UCSD-AML1 (cell line): ENCODE results near the gene VRK1.
A peak's percentile ranks its signal among the peaks of the same experiment; 100 is the strongest.
"Not testable (repeated sequence)": the region's sequence is repeated elsewhere in the genome, so short reads cannot be mapped to it uniquely, and the experiment has no call there.

ENCODE experiments used
- DNase-seq: peaks from one replicate; lab custom pipeline; 2025; ENCODE audit not compliant: unreplicated experiment; lab: John Stamatoyannopoulos, UW

VRK1 gene

DNA sequence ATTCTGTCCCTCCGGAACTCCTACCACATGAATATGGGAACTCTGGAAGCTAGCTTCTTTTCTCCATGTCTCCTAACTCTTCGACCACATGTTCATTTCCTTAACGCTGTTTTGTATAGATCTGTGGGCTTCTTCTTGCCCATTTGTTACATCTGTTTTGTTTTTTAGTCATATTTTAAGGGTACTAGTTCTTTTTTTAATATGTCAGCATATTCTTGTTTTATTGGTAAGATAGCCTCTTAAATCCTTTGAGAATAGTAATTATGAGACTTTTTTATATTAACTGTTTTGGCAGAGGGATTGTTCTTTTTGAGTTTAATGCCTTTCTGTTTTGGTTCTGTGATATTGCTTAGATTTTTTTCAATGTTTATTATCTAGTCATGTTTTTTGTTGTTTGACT, 70.5 kb downstream of the VRK1 start:
- no peak for DNase-seq

DNA sequence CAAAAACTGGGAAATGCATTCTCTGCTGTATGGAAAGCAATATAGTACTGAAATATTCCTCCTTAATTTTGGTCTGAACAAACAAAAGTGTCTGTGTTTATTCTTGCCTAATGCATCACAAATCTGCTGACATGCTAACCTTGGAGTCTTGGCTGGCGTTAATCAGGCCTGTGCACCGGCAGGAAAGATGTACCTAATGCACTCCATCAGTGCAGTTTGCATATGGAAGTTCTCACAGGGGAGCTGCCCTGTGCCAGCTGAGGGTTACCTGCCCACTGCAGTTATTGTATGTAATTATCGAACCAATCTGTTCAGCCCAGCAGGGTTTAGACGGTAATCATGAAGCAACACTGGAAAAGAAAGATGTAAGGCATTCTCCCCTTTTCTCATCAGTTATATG, 76.9 kb downstream of the VRK1 start:
- DNase-seq: no peak

DNA sequence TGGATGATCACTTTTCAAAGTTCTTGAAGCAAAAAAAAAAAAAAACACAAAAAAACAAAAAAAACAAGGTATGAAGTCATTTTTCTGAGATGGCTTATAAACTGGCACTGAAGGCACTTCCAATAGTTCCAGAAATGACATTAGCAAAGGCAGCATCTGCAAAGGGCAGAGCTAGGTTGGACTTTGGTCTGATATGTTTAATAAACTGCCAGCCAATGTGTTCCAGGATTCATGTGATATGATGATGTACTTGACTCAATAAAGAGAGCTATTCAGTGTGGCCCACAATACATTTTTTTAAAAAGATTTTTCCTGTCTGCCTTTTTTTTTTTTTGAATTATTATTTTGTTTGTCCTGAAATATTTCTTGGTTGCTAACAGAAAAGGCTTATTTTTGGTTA, 79.6 kb downstream of the VRK1 start:
- no peak for DNase-seq

DNA sequence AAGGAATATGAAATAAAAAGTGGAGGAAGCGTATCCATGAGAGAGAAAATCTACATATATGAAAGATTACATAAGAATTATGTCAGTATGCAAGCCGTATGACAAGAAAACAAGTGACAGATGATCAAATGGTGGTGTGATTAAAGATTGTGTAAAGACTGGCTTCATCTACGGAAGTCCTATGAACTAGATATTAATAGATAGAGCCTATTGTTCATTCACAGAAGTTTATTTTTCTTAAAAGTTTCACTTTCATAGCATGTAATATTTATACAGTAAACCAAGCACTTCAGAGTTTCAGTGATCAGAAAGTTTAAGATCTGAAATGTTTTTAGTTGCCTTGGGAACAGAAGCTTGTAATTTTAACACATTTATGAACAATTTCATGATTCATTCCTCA, 84.5 kb downstream of the VRK1 start:
- no peak for DNase-seq

DNA sequence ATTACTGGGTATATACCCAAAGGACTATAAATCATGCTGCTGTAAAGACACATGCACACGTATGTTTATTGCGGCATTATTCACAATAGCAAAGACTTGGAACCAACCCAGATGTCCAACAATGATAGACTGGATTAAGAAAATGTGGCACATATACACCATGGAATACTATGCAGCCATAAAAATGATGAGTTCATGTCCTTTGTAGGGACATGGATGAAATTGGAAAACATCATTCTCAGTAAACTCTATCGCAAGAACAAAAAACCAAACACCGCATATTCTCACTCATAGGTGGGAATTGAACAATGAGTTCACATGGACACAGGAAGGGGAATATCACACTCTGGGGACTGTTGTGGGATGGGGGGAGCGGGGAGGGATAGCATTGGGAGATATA, 86.8 kb downstream of the VRK1 start:
- not testable (repeated sequence) for DNase-seq

DNA sequence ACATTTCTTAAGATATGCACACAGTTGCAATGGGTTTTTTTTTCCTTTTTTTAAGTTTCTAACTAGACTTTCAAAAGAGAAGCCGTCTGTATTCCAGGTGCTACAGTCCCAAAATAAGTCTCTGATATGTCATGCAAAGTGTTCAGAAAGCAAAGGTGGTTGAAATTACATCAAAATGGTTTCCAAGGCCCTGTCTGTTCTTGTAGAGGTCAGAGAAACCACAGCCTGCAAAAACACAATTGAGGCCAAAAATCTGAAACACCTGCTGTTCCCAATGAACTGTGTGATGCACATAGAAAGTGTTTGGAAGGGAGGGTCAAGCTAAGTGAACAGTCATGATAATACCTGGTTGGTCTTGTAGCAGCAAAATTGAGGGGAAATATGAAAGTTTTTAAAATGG, 91.0 kb downstream of the VRK1 start:
- DNase-seq: no peak

DNA sequence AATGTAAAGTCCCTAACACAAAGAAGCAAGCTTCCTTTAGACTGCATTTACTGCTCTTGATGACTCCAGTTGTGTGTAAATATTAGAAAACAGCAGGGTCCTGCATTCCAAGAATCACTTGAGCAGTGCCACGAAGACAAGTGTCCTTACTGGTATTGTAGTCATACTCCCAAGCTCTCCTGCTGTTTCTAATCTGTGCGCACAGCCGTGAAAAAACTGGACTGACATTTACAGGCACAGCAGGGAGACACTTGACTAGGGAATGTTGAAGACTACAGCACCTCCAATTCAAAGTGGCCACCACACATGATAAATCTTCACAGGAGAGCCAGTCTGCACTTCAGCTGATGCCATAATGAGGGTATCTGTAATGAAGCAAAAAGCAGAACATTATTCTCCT, 91.4 kb downstream of the VRK1 start:
- no peak for DNase-seq

DNA sequence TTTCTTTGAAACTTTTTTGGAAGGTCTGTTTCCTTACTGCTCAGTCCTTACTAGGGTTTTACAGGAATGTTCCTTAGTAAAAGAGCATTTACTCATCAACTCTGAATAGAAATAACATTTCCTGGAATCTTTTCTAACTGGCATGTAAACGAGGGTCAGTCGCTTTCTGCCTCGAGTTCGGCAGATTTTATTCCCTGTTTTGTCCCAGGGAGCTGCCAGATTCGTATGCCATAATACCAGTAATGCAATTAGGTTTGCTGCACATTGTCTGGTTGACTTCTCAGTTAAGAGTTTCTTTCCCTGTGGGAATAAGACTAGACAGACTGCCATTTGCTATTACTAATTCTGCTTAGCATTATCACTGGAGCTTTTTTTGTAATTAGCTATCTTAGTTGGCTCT, 91.9 kb downstream of the VRK1 start:
- DNase-seq: no peak

DNA sequence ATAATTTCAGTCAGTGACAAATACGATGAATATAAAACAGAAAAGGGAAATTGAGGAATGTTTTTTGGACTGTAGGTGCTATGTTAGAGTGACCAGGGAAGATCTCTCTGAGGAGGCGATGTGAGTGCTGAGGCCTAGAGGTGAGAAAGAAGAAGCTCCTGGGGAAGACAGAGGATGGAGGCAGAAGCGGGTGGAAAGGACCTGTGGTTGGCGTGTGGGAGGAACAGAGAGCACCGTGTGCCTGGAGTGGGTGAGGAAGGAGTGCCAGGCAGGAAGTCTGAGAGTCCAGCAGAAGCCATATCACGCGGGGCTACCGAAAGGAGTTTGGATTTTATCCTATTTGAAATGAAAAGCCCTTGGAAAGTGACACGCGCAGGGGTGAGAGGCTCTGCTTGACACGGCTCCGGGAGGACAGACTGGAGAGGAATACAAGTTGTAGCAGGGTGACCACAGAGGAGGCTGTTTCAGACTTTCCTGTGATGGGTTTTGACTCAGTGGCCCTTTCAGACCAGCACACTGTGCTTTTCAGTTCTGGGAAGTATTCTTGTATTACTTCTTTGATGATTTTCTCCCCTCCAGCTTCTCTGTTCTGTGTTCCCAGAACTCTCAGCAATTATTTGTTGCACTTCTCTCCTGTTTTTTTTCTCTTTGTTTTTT, 96.9 kb downstream of the VRK1 start:
- no peak for DNase-seq

DNA sequence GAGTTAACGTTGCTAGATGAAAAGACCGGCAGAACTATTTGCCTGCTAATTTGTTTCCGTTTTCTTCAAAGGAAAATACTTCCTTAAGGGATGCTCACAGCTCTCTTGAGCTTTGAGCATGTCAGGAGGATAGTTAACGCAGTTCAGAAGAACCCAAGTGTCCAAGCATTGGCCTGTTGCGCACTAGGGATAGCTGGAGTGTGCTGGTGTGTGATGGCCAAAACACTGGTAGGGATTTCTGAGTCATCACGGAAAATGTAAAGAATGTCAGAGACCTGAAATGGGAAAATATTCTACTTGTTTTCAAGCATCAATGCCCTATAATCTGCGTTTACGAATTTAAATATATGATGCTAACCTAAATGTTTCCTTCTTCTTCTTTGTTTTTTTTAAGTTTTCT, 97.8 kb downstream of the VRK1 start:
- no peak for DNase-seq

DNA sequence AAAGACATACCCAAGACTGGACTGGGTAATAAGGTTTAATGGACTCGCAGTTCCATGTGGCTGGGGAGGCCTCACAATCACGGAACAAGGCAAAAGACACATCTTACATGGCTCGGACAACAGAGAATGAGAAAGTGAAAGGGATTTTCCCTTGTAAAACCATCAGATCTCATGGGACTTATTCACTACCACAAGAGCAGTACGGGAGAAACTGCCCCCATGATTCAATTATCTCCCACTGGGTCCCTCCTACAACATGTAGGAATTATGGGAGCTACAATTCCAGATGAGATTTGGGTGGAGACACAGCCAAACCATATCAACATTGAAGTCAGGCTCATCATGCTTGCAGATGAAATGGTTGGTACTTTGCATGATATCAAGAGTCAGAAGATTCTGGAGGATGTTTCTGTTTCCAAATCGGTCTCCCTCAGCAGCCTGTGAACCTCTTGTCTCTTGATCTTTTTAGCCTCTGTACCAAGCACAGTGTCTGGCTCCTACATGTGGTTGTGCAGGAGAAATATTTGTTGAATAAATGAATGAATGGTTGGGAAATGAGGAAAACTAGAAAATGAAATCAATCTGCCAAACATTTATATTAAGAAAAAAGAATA, 98.6 kb downstream of the VRK1 start:
- no peak for DNase-seq

DNA sequence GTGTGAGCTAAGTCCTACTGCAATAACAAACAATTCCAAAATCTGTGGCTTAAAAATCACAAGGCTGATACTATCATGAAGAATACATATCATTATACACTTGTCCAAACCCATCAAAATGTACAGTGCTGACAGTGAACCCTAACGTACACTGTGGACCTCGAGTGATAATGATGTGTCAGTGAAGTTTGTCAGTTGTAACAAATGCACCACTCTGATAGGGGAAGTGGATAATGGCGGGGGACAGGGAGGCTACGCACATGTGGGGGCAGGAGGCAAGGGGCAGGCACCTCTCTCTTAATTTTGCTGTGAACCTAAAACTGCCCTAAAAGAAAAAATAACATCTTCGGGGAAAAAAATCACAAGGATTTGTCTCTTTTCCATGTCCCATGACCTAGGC, 100.0 kb downstream of the VRK1 start:
- DNase-seq: no peak

DNA sequence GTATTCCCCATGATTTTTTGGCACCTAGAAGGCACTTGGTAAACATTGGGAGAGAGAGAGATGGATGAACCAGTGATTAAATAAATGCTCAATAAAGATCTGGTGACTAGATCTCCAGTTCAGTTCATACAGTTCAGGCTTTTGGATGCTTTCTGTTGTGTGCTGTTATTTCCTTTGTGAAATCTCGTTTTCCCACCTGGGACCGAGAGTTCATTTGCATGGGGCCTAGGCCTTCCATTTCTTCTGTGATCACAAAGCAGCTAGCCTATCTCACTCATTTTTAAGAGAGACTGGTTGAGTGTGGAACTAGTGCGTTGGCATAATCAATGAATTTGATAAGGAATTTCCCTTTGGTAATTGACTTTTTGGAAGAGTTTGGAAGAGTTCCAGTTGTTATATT, 104.0 kb downstream of the VRK1 start:
- DNase-seq: no peak

DNA sequence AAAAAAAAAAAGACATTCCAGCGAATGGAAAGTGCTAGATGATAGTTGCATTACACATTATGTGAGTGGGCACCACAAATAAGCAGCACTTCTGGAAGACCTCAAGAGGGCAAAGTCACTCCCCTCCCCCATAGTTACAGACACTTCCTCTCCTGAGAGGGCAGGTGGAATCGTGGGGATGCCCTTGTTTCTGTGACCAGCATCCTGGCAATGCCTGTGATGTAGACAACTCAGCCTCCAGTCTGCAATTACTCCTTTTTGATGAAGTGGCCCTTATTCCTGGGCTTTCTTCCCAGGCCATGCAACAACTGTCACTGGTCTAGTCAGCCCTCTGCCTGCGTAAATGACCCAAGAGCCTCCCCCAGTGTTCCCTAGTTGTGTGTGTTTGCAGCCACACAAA, 104.8 kb downstream of the VRK1 start:
- no peak for DNase-seq

DNA sequence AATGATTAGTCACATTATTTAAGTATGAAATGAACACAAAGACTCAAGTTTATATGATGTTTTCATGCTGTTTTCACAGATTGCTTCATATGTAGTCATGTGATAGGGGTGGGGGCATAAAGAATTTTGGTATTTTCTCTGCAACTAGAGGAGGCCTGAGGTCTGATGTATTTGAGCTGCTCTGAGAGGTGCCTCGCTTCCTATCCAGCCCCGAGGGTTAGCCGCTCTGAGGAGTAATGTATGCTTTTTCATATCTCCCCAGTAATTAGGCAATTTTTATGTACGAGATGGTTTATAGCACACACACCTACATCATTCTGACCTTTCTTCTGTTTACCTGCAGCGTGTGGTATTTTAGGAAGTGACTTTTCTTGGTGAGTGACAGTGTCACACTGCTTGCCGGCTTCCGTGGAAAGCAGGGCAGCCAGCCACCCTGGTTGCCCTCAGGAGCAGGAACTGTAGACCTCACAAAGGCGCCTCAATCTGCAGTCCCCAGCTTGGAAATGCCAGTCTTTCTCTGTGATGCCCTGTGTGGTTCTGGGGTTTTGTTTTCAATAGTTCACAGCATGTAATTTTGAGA, 106.4 kb downstream of the VRK1 start:
- no peak for DNase-seq

DNA sequence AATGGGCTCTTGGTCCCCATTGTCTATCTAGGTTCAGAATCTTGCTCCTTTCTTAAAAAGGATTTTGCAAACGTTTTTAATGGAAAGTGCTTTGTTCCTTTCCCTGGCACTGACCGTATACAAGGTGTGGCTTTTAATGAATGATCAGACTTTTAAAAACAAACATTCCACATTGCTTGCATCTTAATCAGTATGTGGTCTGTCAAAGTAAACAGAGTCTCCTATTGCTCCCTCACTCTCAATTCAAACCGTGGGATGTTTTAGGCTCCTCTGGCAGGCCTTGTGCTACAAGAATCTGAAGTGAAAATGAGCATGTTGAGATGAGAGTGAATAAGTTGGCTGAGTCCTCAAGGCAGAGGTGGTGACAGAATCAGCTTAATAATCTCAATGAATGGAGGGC, 107.0 kb downstream of the VRK1 start:
- no peak for DNase-seq

DNA sequence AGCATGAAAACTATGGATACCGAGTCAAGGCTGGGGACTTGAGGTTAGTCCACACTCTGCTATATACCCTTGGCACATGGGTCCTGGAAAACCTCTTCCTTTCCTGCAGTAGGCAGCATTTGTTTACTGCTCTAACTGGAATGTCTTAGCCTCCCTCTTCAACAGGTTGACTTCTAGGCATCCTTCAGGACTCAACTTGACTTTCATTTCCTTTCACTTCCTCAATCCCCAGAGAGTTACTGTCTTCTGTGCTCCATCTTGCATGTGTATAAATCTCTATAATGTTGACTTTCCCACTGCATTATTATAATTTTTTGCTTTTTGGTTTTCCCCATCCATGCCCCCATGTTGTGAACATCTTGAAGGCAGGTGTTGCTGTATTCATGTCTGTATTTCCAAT, 107.9 kb downstream of the VRK1 start:
- DNase-seq: no peak

DNA sequence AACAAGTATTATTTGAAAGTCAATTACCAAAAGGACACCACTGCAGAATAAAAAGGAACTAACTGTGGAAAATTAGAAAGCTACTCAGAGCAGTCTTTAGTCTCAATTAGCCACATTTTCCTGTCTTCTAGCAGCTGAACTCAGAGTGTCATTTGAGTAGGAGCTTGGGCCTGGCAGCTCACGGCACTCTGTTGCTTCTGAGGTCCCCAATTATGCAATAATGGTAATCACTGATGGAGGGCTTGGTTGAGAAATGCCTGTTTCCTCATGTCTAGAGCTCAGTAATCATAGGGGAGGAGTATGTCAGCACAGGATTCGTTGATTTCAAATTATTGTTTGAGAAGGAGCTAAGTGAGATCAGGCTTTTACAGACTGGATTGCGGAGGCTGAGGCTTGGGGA, 108.6 kb downstream of the VRK1 start:
- no peak for DNase-seq

DNA sequence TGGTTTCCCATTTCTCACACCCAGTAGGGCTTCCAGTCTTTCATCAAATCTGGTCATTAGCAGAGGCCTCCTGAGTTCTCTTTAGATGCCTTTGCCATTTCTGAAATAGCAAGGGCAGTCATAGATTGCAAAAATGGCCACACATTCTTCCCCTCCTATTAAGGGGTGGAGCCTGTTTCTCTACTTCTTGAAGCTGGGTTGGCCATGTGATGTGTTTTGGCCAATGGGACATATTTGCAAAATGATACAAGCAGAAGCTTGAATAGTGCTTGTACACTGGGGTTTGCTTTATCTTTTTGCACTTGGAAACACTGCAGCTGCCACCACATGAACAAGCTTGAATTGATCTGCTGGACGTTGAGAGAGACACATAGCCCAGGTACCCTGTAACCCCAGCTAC, 109.3 kb downstream of the VRK1 start:
- DNase-seq: no peak

DNA sequence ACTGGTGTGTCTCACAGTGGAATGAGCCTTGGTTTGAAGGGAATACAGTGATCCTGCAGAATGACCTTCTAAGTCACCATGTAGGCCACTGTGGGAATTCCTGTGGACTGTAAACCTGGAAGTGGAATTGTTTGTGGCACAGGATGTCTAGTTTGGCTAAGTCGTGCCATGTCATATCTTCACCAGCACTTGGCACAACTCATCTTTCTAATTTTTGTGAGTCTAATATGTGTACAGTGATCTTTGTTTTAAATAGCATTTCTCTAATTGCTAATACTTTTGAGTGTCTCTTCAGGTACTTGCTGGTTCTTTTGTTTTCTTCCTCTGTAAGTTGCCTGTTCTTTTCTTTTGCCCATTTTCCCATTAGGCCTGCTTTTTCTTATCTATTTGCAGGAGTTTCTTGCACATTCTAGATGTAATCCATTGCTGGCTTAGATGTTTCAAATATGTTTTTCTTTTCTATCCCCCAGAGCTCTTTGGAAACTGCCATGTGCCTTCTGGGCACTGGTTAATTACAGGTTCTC, 112.7 kb downstream of the VRK1 start:
- no peak for DNase-seq

DNA sequence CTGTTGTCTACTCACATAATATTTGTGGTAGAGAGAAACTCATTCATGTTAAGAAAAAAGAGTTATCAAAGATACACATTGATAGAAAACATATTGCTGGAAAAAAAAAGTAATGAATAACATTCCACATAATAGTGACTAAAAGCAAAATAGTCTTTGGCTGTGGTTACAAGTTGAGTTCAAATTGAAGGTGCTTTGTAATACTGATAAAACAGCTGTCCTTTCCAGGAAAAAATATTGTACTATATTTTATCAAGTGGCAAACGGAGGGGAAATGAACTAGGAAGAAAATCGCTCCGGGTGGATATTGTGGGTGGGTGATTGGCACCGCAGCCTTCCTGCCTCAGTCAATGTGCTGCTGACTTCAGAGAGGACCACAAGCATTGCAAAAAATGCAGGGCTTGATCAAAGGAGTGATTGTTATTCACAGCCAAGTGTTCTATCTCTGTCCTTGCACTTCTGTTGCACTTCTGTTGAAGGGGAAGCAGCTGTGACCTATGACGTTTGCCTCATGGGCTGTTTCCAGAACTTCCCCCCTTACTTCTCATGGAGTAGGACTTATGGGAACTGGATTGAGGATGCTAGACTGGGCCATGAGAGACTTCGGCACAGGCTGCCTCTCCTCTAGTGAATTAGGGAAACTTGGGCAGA, 114.4 kb downstream of the VRK1 start:
- DNase-seq: peak; percentile 55

DNA sequence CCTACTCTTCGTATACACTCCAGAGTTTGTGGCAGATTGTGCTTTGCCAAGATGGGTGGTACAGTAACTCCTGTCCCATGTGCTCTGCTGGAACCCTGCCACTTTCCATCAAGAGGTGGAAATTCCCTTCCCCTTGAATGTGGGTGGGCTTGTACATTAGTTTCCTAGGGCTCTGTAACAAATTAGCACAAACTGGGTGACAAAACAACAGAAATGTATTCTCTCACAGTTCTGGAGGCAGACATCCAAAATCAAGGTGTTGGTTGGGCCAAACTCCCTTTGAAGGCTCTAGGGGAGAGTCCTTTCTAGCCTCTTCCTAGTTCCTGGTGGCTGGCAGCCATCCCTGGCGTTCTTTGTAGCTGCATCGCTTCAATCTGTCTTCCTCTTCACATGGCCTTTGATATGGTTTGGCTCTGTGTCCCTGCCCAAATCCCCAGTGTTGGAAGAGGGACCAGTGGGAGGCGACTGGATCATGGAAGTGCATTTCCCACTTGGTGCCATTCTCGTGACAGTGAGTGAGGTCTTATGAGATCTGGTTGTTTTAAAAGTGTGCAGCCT, 117.5 kb downstream of the VRK1 start:
- DNase-seq: no peak
